Activated T-cell treated with anti-CD3 and anti-CD28 coated beads, Interleukin-2, amount 50 U/mL, for 48 hours (primary cell): Measurements from ENCODE around the gene SIRT6.
A peak's percentile ranks its signal among the peaks of the same experiment; 100 is the strongest.
"Not testable (repeated sequence)": the region's sequence is repeated elsewhere in the genome, so short reads cannot be mapped to it uniquely, and the experiment has no call there.

ENCODE experiments used
- DNase-seq, 2 experiments: peaks; one replicate each; pipeline ENCODE4 v3.0.0-alpha.2; 2020

SIRT6 gene

DNA sequence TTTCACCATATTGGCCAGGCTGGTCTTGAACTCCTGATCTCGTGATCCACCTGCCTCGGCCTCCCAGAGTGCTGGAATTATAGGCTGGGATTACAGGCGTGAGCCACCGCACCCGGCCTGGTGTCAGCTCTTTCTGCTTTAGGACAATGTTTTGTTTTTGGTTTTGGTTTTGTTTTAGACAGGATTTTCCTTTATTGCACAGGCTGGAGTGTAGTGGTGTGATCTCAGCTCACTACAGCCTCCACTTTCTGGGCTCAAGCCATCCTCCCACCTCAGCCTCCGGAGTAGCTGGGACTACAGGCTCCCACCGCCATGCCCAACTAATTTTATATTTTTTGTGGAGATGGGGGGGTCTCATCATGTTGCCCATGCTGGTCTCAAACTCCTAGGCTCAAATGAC is 53.3 kb downstream of the SIRT6 start:
- DNase-seq = not testable (repeated sequence)

DNA sequence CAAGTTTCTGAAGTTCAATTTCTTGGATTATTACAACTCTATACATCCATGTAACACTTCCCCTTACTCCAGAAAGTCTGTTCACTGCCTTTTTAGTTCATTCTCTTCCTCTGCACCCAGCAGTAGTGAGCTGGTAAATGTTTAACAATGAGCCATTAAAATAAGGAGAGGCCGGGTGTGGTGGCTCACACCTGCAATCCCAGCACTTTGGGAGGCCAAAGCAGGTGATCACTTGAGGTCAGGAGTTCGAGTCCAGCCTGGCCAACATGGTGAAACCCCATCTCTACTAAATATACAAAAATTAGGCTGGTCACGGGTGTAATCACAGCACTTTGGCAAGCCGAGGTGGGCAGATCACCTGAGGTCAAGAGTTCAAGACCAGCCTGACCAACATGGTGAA is 55.0 kb downstream of the SIRT6 start:
- DNase-seq = not testable (repeated sequence)

DNA sequence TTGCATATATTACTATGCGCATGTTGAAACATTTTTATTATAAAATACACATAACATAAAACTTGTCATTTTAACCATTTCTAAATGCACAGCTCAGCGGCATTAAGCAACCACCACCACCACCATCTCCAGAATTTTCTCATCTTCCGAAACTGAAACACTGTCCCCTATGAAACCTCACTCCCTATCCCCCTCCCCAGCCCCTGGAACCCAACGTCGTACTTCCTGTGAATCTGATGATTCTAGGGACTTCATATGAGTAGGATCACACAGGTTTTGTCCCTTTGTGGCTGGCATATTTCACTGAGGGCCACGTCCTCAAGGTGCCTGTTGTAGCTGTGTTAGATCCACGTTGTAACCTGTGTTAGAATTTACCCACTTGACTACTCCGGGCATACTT is 57.7 kb downstream of the SIRT6 start:
- peak in 1 of 2 experiments; percentile 40 for DNase-seq
